PC-9 (cell line): ENCODE data around the gene ATP2B1. TPM values are rescaled to one million over a fixed set of nuclear protein-coding genes. Genes with fewer than 3 reads are reported as not detected.

ENCODE experiments used
- BruUV-seq: library from RNA; stranded (reverse); fragments of 400-500 nt; replicated peaks from 2 replicates; lab custom pipeline; 2021; lab: Mats Ljungman, UMichigan
- CTCF ChIA-PET: fragments of 300-600 bp; sonication (Branson Sonifier 250); formaldehyde crosslinking; loops from one replicate; lab custom pipeline; 2022; ENCODE audit warnings: antibody characterized with exemption; lab: Charles Lee
- POLR2A ChIA-PET: fragments of 300-600 bp; sonication (Branson Sonifier 250); formaldehyde crosslinking; loops from one replicate; lab custom pipeline; 2022; ENCODE audit warnings: antibody characterized with exemption; ENCODE audit not compliant: unreplicated experiment; lab: Charles Lee
- DNase-seq, 2 experiments: peaks; one replicate each; pipeline versions ENCODE4 v3.0.0 to v3.0.0-alpha.2; 2015 to 2022; ENCODE audit warnings: mixed read lengths in 1 of 2
- H2AFZ ChIP-seq: fragments of 200-600 bp; sonication (generic); 2 replicates; pipeline ENCODE4 v1.8.1; 2017; ENCODE audit warnings: antibody characterized with exemption
- H3F3A ChIP-seq: fragments of 200-600 bp; sonication (generic); 2 replicates; pipeline ENCODE4 v1.8.1; 2017; ENCODE audit warnings: antibody characterized with exemption, mild to moderate bottlenecking, low read depth; ENCODE audit not compliant: insufficient read depth
- H3K27ac ChIP-seq: fragments of 200-600 bp; sonication (generic); 2 replicates; pipeline ENCODE4 v1.6.1; 2016; ENCODE audit warnings: mixed run types
- H3K27me3 ChIP-seq: fragments of 200-600 bp; sonication (generic); 2 replicates; pipeline ENCODE4 v1.6.1; 2016; ENCODE audit warnings: low read depth, mixed run types; ENCODE audit not compliant: insufficient read depth
- H3K36me3 ChIP-seq: fragments of 200-600 bp; sonication (generic); 2 replicates; pipeline ENCODE4 v1.6.1; 2016; ENCODE audit warnings: low read depth, mixed run types
- H3K4me1 ChIP-seq: fragments of 200-600 bp; sonication (generic); replicated peaks from 2 replicates; pipeline ENCODE4 v1.6.1; 2016; ENCODE audit warnings: mixed run types; ENCODE audit not compliant: insufficient read depth
- H3K4me2 ChIP-seq: fragments of 200-600 bp; sonication (generic); 2 replicates; pipeline ENCODE4 v1.6.1; 2017; ENCODE audit warnings: mixed run types
- H3K4me3 ChIP-seq: fragments of 200-600 bp; sonication (generic); 2 replicates; pipeline ENCODE4 v1.6.1; 2016; ENCODE audit warnings: mixed run types
- H3K79me2 ChIP-seq: fragments of 200-600 bp; sonication (generic); 2 replicates; pipeline ENCODE4 v1.6.1; 2017; ENCODE audit warnings: low read depth, mixed run types
- H3K9me2 ChIP-seq: fragments of 200-600 bp; sonication (generic); 2 replicates; pipeline ENCODE4 v1.8.1; 2017; ENCODE audit warnings: mild to moderate bottlenecking; ENCODE audit not compliant: insufficient read depth
- H3K9me3 ChIP-seq: fragments of 200-600 bp; sonication (generic); 2 replicates; pipeline ENCODE4 v1.8.1; 2016; ENCODE audit warnings: low read depth; ENCODE audit not compliant: insufficient read depth
- H4K20me1 ChIP-seq: fragments of 200-600 bp; sonication (generic); 2 replicates; pipeline ENCODE4 v1.8.1; 2017; ENCODE audit not compliant: insufficient read depth
- EZH2 ChIP-seq: fragments of 200-600 bp; sonication (generic); IDR thresholded peaks from 2 replicates; pipeline ENCODE4 v1.8.0; 2017; ENCODE audit warnings: antibody characterized with exemption, low read depth
- intact Hi-C: fragments of 100-400 bp; cut with micrococcal nuclease; formaldehyde crosslinking; loops from one replicate; pipeline ENCODE4 v1.10.0; 2022; ENCODE audit not compliant: unreplicated experiment
- total RNA-seq: library from RNA; stranded (reverse); gene quantifications from 2 replicates; pipeline ENCODE4 v1.2.3, GENCODE V29; 2021
- TF ChIP-seq, protein P1 (sequence below): fragments of 200-600 bp; sonication (generic); conservative IDR thresholded peaks from 2 replicates; pipeline ENCODE4 v1.6.1; 2017; ENCODE audit warnings: mixed run types, antibody characterized with exemption, mild to moderate bottlenecking, moderate library complexity

ATP2B1 gene
- total RNA-seq, 1 experiment from 2014 or later, result 29.4 TPM

DNA sequence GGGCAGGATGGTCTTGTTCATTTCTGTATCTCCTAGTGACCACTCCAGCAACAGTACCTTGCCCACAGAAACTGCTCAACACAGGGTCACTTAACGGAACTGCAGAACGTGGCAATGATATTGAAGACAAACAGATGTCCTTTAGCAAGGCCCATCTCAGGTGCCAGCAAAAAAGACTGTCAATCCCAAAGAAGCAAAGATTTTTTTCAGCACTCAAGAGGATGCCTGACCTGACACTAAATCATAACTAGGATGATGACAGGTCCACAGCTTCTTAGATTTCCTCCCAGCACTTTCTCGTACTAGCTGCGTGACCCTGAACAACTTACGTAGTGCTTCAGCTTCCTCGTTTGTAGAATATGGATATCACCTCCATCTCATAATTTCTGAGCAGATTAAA lies 39.4 kb downstream of the ATP2B1 start:
- no peaks in the 10 kb centered on the region for H3K27me3 ChIP-seq
- CTCF ChIA-PET, result no interaction called here
- TF ChIP-seq, protein P1, sequence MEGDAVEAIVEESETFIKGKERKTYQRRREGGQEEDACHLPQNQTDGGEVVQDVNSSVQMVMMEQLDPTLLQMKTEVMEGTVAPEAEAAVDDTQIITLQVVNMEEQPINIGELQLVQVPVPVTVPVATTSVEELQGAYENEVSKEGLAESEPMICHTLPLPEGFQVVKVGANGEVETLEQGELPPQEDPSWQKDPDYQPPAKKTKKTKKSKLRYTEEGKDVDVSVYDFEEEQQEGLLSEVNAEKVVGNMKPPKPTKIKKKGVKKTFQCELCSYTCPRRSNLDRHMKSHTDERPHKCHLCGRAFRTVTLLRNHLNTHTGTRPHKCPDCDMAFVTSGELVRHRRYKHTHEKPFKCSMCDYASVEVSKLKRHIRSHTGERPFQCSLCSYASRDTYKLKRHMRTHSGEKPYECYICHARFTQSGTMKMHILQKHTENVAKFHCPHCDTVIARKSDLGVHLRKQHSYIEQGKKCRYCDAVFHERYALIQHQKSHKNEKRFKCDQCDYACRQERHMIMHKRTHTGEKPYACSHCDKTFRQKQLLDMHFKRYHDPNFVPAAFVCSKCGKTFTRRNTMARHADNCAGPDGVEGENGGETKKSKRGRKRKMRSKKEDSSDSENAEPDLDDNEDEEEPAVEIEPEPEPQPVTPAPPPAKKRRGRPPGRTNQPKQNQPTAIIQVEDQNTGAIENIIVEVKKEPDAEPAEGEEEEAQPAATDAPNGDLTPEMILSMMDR, result no peak
- TF ChIP-seq EZH2, result no peak
- H3K9me2 ChIP-seq, result no peaks in the 10 kb centered on the region
- H4K20me1 ChIP-seq, result 0 out of 2 replicates have a peak, but pooled peaks cover 2% of the 10 kb centered on the region
- no peaks in the 10 kb centered on the region for H3K9me3 ChIP-seq
- intact Hi-C loops, result no loop called here
- peaks cover 15% of the 10 kb centered on the region; the same call in 1 of the 2 replicates for H3F3A ChIP-seq
- H3K36me3 ChIP-seq, result 0 out of 2 replicates have a peak, but pooled peaks cover 8% of the 10 kb centered on the region
- H3K4me3 ChIP-seq, result no peak overlapping the region
- H3K4me2 ChIP-seq, result no peak overlapping the region
- no peak for DNase-seq
- H2AFZ ChIP-seq, result no peak overlapping the region
- POLR2A ChIA-PET, result no interaction called here
- H3K27ac ChIP-seq, result no peak overlapping the region
- H3K4me1 ChIP-seq, result peaks cover 7% of the 10 kb centered on the region
- BruUV-seq, result no TSS peak
- H3K79me2 ChIP-seq, result peaks cover 74% of the 10 kb centered on the region

DNA sequence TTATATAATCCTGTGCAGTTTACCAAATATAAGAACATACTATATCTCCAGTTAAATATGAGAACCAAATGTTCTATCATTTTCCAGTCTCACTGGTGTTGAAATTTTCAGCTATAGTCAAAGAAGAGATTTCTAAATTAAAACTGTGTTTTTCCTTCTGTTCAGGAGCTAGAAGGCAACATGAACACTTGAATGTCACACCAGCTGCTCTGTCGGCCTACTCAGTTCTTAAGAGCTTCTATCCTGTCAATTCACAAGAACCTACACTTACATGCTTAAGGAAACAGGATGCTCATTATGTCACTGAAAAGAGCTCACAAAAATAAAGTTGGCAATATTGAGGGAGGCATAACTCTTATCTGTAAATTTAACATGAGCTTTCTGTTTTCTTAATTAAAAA lies 43.1 kb downstream of the ATP2B1 start:
- H2AFZ ChIP-seq, result no peak overlapping the region
- ChIA-PET CTCF (no interaction called here), POLR2A (no interaction called here)
- intact Hi-C loops, result no loop called here
- no peak overlapping the region for H3K4me2 ChIP-seq
- H3K9me2 ChIP-seq, result no peaks in the 10 kb centered on the region; the same call in 1 of the 2 replicates
- peaks cover 22% of the 10 kb centered on the region for H3K4me1 ChIP-seq
- DNase-seq, result no peak
- peaks cover 70% of the 10 kb centered on the region for H3K79me2 ChIP-seq
- no TSS peak for BruUV-seq
- no peaks in the 10 kb centered on the region for H3K27me3 ChIP-seq
- TF ChIP-seq, protein P1, result no peak
- TF ChIP-seq EZH2, result no peak
- H3K4me3 ChIP-seq, result no peak overlapping the region
- no peaks in the 10 kb centered on the region for H4K20me1 ChIP-seq
- H3K9me3 ChIP-seq, result no peaks in the 10 kb centered on the region
- peaks cover 20% of the 10 kb centered on the region; the same call in 1 of the 2 replicates for H3F3A ChIP-seq
- 0 out of 2 replicates have a peak, but pooled peaks cover 8% of the 10 kb centered on the region for H3K36me3 ChIP-seq
- peak overlapping the region; percentile 21; the same call in 1 of the 2 replicates for H3K27ac ChIP-seq

DNA sequence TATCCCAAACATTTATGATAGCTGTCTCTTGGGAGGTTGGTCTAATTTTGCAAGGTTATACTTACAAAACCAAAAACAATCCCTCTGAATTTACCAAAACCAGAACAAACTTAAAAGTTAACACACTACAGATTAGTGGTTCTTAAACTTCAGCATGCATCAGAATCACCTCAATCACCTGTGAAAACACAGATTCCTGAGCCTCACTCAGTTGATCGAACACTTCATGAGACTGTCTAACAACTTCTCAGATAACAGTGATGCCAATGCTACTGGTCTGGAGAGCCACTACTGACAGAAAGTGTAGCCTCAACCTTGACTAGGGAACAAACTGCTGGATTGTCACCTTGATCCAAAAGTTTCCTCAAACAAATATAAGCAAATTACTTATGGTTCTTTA lies 44.2 kb downstream of the ATP2B1 start:
- intact Hi-C loops, result no loop called here
- H3K4me3 ChIP-seq, result no peak overlapping the region
- TF ChIP-seq EZH2, result no peak
- TF ChIP-seq, protein P1, result no peak
- no peaks in the 10 kb centered on the region for H3K27me3 ChIP-seq
- ChIA-PET CTCF (no interaction called here), POLR2A (interaction anchor here (0.7 kb wide), 1 partner anchor 431 kb away, joined by 5 read pairs; no protein-coding TSS in a partner anchor)
- H3K4me1 ChIP-seq, result peaks cover 22% of the 10 kb centered on the region
- H3K9me2 ChIP-seq, result no peaks in the 10 kb centered on the region; the same call in 1 of the 2 replicates
- H3F3A ChIP-seq, result peaks cover 20% of the 10 kb centered on the region; the same call in 1 of the 2 replicates
- H3K79me2 ChIP-seq, result peaks cover 74% of the 10 kb centered on the region
- peak overlapping the region; percentile 35 for H3K4me2 ChIP-seq
- DNase-seq, result no peak
- H3K9me3 ChIP-seq, result no peaks in the 10 kb centered on the region
- H4K20me1 ChIP-seq, result no peaks in the 10 kb centered on the region
- BruUV-seq, result no TSS peak
- 0 out of 2 replicates have a peak, but pooled peaks cover 8% of the 10 kb centered on the region for H3K36me3 ChIP-seq
- peak overlapping the region; percentile 90 for H3K27ac ChIP-seq
- H2AFZ ChIP-seq, result no peak overlapping the region
